Measurements from ENCODE around the gene RAC3. TPM values are rescaled to one million over a fixed set of nuclear protein-coding genes. Genes with fewer than 3 reads are reported as not detected.
A peak's percentile ranks its signal among the peaks of the same experiment; 100 is the strongest.

The RAC3 gene
- total and polyA plus RNA-seq, 9 of the 15 experiments (the other 6 are each of a cell fraction or from before 2014, with no cell fraction given), result 0.23 to 292 (median 118) TPM

GRCh38 chr17:82037092-82037888, 5.8 kb downstream of the RAC3 start, which contains the start of gene DCXR (continued):
- peak; percentile 26 for TF ChIP-seq SAFB (IDR thresholded peaks at IDR 0.05; ENCODE audit: borderline replicate concordance, low read depth, low read length)
- 0 out of 2 replicates have a peak, but pooled peaks have one; percentile 69 for TF ChIP-seq NR2C2 (CRISPR knock-in tag; IDR thresholded peaks at IDR 0.05)
- TF ChIP-seq NR2C2 (tag; IDR thresholded peaks at IDR 0.05), result peak; percentile 51; the same call in 1 of the 2 replicates
- TF ChIP-seq ZNF511 (CRISPR knock-in tag; IDR thresholded peaks at IDR 0.05), result peak; percentile 95
- no peak for TF ChIP-seq ZNF696 (CRISPR knock-in tag; conservative IDR thresholded peaks at IDR 0.05)
- no peak for TF ChIP-seq TSC22D4 (tag; IDR thresholded peaks at IDR 0.05)
- peak; percentile 51 to 83 for TF ChIP-seq E2F6 (IDR thresholded peaks at IDR 0.05; ENCODE audit: borderline replicate concordance in 1 of 2, extremely low read depth in 1 of 2, insufficient read depth in 1 of 2, insufficient read length in 1 of 2, low read depth in 1 of 2, low read length in 1 of 2, poor library complexity in 1 of 2, severe bottlenecking in 1 of 2)
- peak; percentile 64 for TF ChIP-seq SOX6 (IDR thresholded peaks at IDR 0.05)
- TF ChIP-seq SAP30 (IDR thresholded peaks at IDR 0.05; ENCODE audit: borderline replicate concordance, insufficient read depth, low read depth, low read length, poor library complexity, severe bottlenecking), result peak; percentile 87
- TF ChIP-seq ZNF740 (CRISPR knock-in tag; IDR thresholded peaks at IDR 0.05), result peak; percentile 67; the same call in 1 of the 2 replicates
- no peak for TF ChIP-seq ZNF740 (tag; IDR thresholded peaks at IDR 0.05)
- peak; percentile 98 for TF ChIP-seq HMGXB4 (CRISPR knock-in tag; IDR thresholded peaks at IDR 0.05)
- TF ChIP-seq RBM25 (IDR thresholded peaks at IDR 0.05; ENCODE audit: low read depth, low read length, severe bottlenecking), result no peak
- TF ChIP-seq ZNF717 (CRISPR knock-in tag; IDR thresholded peaks at IDR 0.05), result no peak
- TF ChIP-seq FOXP1 (CRISPR knock-in tag; IDR thresholded peaks at IDR 0.05), result peak; percentile 98
- TF ChIP-seq ATF1 (CRISPR knock-in tag; IDR thresholded peaks at IDR 0.05), result no peak
- TF ChIP-seq ATF1 (tag; IDR thresholded peaks at IDR 0.05), result peak; percentile 62
- TF ChIP-seq ZEB2 (IDR thresholded peaks at IDR 0.05), result peak; percentile 17; the same call in 1 of the 2 replicates
- TF ChIP-seq RBBP5 (IDR thresholded peaks at IDR 0.05; ENCODE audit: borderline replicate concordance, insufficient read depth, low read length, poor library complexity, severe bottlenecking), result peak; percentile 43
- peak; percentile 72 for TF ChIP-seq CTCFL (IDR thresholded peaks at IDR 0.05; ENCODE audit: borderline replicate concordance, insufficient read depth, low read depth, low read length, poor library complexity, severe bottlenecking)

All from K562 (cell line).